ENCODE data around the gene KDELR1. TPM values are rescaled to one million over a fixed set of nuclear protein-coding genes. Genes with fewer than 3 reads are reported as not detected.
A peak's percentile ranks its signal among the peaks of the same experiment; 100 is the strongest.

Gene KDELR1
- total and polyA plus RNA-seq, 2 of the 13 experiments (the other 11 are each of a cell fraction or from before 2014, with no cell fraction given) = 134 to 185 TPM

- TF ChIP-seq NONO (IDR thresholded peaks at IDR 0.05) (no peak), NONO (CRISPR knock-in tag; conservative IDR thresholded peaks at IDR 0.05) (no peak), ZNF687 (CRISPR knock-in tag; IDR thresholded peaks at IDR 0.05) (0 out of 2 replicates have a peak, but pooled peaks have one; percentile 5), NBN (conservative IDR thresholded peaks at IDR 0.05) (no peak), ZNF580 (CRISPR knock-in tag; IDR thresholded peaks at IDR 0.05; ENCODE audit: borderline replicate concordance, low read depth) (peak; percentile 37; the same call in 1 of the 2 replicates), BATF2 (CRISPR knock-in tag; IDR thresholded peaks at IDR 0.05) (no peak), KLF9 (CRISPR knock-in tag; IDR thresholded peaks at IDR 0.05; ENCODE audit: low read depth) (no peak), ZNF512B (CRISPR knock-in tag; IDR thresholded peaks at IDR 0.05; ENCODE audit: borderline replicate concordance) (no peak), TERF1 (CRISPR knock-in tag; IDR thresholded peaks at IDR 0.05) (no peak), JDP2 (CRISPR knock-in tag; IDR thresholded peaks at IDR 0.05; ENCODE audit: borderline replicate concordance) (no peak), ZBTB25 (CRISPR knock-in tag; IDR thresholded peaks at IDR 0.05) (no peak), ZNF274 (CRISPR knock-in tag; IDR thresholded peaks at IDR 0.05) (no peak), ZNF205 (CRISPR knock-in tag; IDR thresholded peaks at IDR 0.05) (no peak), ZNF44 (CRISPR knock-in tag; IDR thresholded peaks at IDR 0.05) (no peak), RBAK (CRISPR knock-in tag; IDR thresholded peaks at IDR 0.05) (no peak), THAP11 (CRISPR knock-in tag; IDR thresholded peaks at IDR 0.05) (peak; percentile 100), SMYD3 (CRISPR knock-in tag; IDR thresholded peaks at IDR 0.05) (no peak)
These were observed 28.0 kb upstream of the KDELR1 start (continued) for GRCh38 chr19:48419158-48419920.

Data from HepG2 (cell line).